ENCODE measurements around the gene SORBS1. TPM values are rescaled to one million over a fixed set of nuclear protein-coding genes. Genes with fewer than 3 reads are reported as not detected.

The SORBS1 gene
- total RNA-seq, 2 donors from 2014 or later, result 16.7 to 17.9 TPM

DNA sequence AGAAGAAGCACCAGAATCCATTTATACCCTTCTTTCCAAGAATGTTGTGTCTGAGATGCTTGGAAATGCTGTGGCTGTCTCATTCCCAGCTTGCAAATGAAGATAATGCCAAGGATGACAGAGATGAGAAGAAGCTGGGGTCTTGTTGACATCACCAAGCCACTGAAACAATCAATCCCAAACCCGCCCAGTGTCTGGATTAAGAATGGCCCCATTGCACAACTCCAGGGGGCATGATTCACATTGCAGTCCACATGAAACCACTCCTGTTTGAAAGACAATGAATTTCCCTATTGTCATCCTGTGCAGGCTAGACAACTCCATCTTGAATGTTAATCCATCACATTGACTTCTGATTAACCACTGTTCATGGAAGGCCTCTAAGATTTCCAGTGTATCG is 28.6 kb downstream of the SORBS1 start:
- no peaks in the 10 kb centered on the region for H3K9me3 Mint-ChIP-seq
- no peak overlapping the region for H3K4me3 Mint-ChIP-seq
- H3K36me3 ChIP-seq (ENCODE audit: control insufficient read depth, insufficient read depth, low read length), result no peaks in the 10 kb centered on the region
- H3K36me3 Mint-ChIP-seq (ENCODE audit: low read depth), result no peaks in the 10 kb centered on the region
- no peak for DNase-seq
- H3K27ac Mint-ChIP-seq, result no peak overlapping the region
- H3K27me3 ChIP-seq (ENCODE audit: control insufficient read depth, insufficient read depth, low read length, poor library complexity, severe bottlenecking), result no peaks in the 10 kb centered on the region
- no peaks in the 10 kb centered on the region for H3K9me3 ChIP-seq (ENCODE audit: control insufficient read depth, low read length)
- H3K27me3 Mint-ChIP-seq (ENCODE audit: insufficient read depth), result no peaks in the 10 kb centered on the region
- H3K4me1 Mint-ChIP-seq, result peaks cover 61% of the 10 kb centered on the region
- no peak for TF ChIP-seq CTCF (conservative IDR thresholded peaks at IDR 0.05)
- H3K4me3 ChIP-seq (ENCODE audit: low read length), result no peak overlapping the region
- H3K9ac ChIP-seq (ENCODE audit: extremely low read depth, low read length, poor library complexity, severe bottlenecking), result no peak overlapping the region
- WGBS, 2 experiments (ENCODE audit: insufficient coverage in 1 of 2, insufficient read length in 1 of 2), result 90 to 92% methylated on average over 2 of the region's 2 CpGs
- H3K4me1 ChIP-seq (ENCODE audit: control insufficient read depth, insufficient read depth, low read length), result peaks cover 28% of the 10 kb centered on the region
- no peak overlapping the region for H3K27ac ChIP-seq (ENCODE audit: low read depth, low read length)

DNA sequence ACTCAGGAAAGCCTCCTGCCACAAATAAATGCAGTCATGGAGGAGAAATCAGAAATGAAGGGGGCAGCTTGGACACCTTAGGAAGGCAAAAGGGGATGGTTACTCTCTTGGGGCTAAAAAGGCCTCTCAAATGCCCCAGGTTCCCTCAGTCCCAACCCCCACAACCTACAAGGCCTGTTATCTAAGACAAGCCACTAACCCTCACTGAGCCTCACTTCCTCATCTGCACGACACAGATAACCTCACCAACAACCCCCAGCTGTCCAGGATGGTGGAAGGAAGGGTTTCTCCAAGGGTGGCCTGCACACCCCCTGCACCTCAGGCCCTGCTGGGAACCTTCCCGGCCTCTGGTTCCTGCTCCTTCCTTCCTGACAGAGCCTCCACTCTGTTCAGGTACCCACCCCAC is 29.2 kb downstream of the SORBS1 start:
- Mint-ChIP-seq H3K4me3 (no peak overlapping the region), H3K27me3 (ENCODE audit: insufficient read depth) (no peaks in the 10 kb centered on the region), H3K27ac (no peak overlapping the region), H3K4me1 (peaks cover 61% of the 10 kb centered on the region), H3K36me3 (ENCODE audit: low read depth) (no peaks in the 10 kb centered on the region), H3K9me3 (no peaks in the 10 kb centered on the region)
- TF ChIP-seq CTCF (conservative IDR thresholded peaks at IDR 0.05), result no peak
- Histone ChIP-seq H3K4me1 (ENCODE audit: control insufficient read depth, insufficient read depth, low read length) (peaks cover 28% of the 10 kb centered on the region), H3K4me3 (ENCODE audit: low read length) (no peak overlapping the region), H3K27ac (ENCODE audit: low read depth, low read length) (no peak overlapping the region), H3K36me3 (ENCODE audit: control insufficient read depth, insufficient read depth, low read length) (no peaks in the 10 kb centered on the region), H3K27me3 (ENCODE audit: control insufficient read depth, insufficient read depth, low read length, poor library complexity, severe bottlenecking) (no peaks in the 10 kb centered on the region), H3K9ac (ENCODE audit: extremely low read depth, low read length, poor library complexity, severe bottlenecking) (no peak overlapping the region), H3K9me3 (ENCODE audit: control insufficient read depth, low read length) (no peaks in the 10 kb centered on the region)
- 48% methylated on average over 2 of the region's 2 CpGs; no CpG with 5 or more reads in 1 of the 2 experiments for WGBS, 2 experiments (ENCODE audit: insufficient coverage in 1 of 2, insufficient read length in 1 of 2)
- no peak for DNase-seq

- no peak for DNase-seq
- no peak overlapping the region for H3K4me3 ChIP-seq (ENCODE audit: low read length)
- no peaks in the 10 kb centered on the region for H3K36me3 Mint-ChIP-seq (ENCODE audit: low read depth)
- no peak for TF ChIP-seq CTCF (conservative IDR thresholded peaks at IDR 0.05)
- H3K9me3 Mint-ChIP-seq, result no peaks in the 10 kb centered on the region
- no peak overlapping the region for H3K27ac ChIP-seq (ENCODE audit: low read depth, low read length)
- no peaks in the 10 kb centered on the region for H3K27me3 ChIP-seq (ENCODE audit: control insufficient read depth, insufficient read depth, low read length, poor library complexity, severe bottlenecking)
- no peaks in the 10 kb centered on the region for H3K36me3 ChIP-seq (ENCODE audit: control insufficient read depth, insufficient read depth, low read length)
- H3K4me3 Mint-ChIP-seq, result no peak overlapping the region
- H3K27me3 Mint-ChIP-seq (ENCODE audit: insufficient read depth), result no peaks in the 10 kb centered on the region
- peaks cover 61% of the 10 kb centered on the region for H3K4me1 Mint-ChIP-seq
- peaks cover 28% of the 10 kb centered on the region for H3K4me1 ChIP-seq (ENCODE audit: control insufficient read depth, insufficient read depth, low read length)
- no peaks in the 10 kb centered on the region for H3K9me3 ChIP-seq (ENCODE audit: control insufficient read depth, low read length)
- no peak overlapping the region for H3K27ac Mint-ChIP-seq
- 83 to 89% methylated on average over 11 to 12 of the region's 13 CpGs for WGBS, 2 experiments (ENCODE audit: insufficient coverage in 1 of 2, insufficient read length in 1 of 2)
- no peak overlapping the region for H3K9ac ChIP-seq (ENCODE audit: extremely low read depth, low read length, poor library complexity, severe bottlenecking)
Observed at GRCh38 chr10:95531058-95531809, 29.9 kb downstream of the SORBS1 start.

All from endodermal cell (in vitro differentiated cells).